Adrenal gland (tissue), 12 donors: ENCODE data around the gene NEK7. TPM values are rescaled to one million over a fixed set of nuclear protein-coding genes. Genes with fewer than 3 reads are reported as not detected.

Source experiments
- DNase-seq, 7 donors: peaks; one replicate each; pipeline ENCODE4 v3.0.0-alpha.2; 2019 to 2020
- H3K27ac ChIP-seq, 5 donors: fragments of 200-600 bp; sonication (generic) in 4 of 5; 1 replicate in 3 of 5; 2 replicates in 2 of 5; pipeline versions ENCODE4 v1.5.1 to v1.8.0; 2016 to 2020; ENCODE audit warnings: mild to moderate bottlenecking in 1 of 5
- H3K27me3 ChIP-seq: fragments of 200-600 bp; 2 replicates; pipeline ENCODE4 v1.8.0; 2021
- H3K36me3 ChIP-seq, 2 donors: fragments of 200-600 bp; replicated peaks in 1 of 2; 1 replicate in 1 of 2; 2 replicates in 1 of 2; pipeline versions ENCODE4 v1.5.1 to v1.8.0; 2018 to 2022
- H3K4me1 ChIP-seq, 2 donors: fragments of 200-600 bp; replicated peaks in 1 of 2; 1 replicate in 1 of 2; 2 replicates in 1 of 2; pipeline versions ENCODE4 v1.5.1 to v1.8.0; 2018 to 2021
- H3K4me3 ChIP-seq, 4 donors: fragments of 200-600 bp; sonication (generic) in 3 of 4; one replicate each; pipeline ENCODE4 v1.5.1; 2016 to 2018
- H3K9me3 ChIP-seq, 3 donors: fragments of 200-600 bp; sonication (generic) in 1 of 3; replicated peaks in 1 of 3; 1 replicate in 2 of 3; 2 replicates in 1 of 3; pipeline versions ENCODE4 v1.5.1 to v1.8.0; 2016 to 2021
- CTCF ChIP-seq, 6 experiments: fragments of 450-650 bp in 4 of 6; fragments of 200-600 bp in 2 of 6; sonication (generic) in 1 of 6; IDR thresholded peaks; 1 replicate in 5 of 6; 2 replicates in 1 of 6; pipeline versions ENCODE4 v1.5.1 to v1.8.0; 2016 to 2021; ENCODE audit warnings: antibody characterized with exemption in 6 of 6, mild to moderate bottlenecking in 2 of 6, moderate library complexity in 1 of 6
- POLR2A ChIP-seq, 2 donors: fragments of 450-650 bp; IDR thresholded peaks; one replicate each; pipeline ENCODE4 v1.6.1; 2017; ENCODE audit warnings: antibody characterized with exemption in 2 of 2, mild to moderate bottlenecking in 2 of 2, moderate library complexity in 1 of 2
- WGBS, 4 donors: extraction: QIAGEN DNeasy Blood & Tissue Kit in 2 of 4; methylation state at CpG; one replicate each; pipeline versions ENCODE4 v1.1.5 to v1.1.7; 2013 to 2017; 5-methylcytosine and 5-hydroxymethylcytosine counted together
- intact Hi-C, 2 donors: fragments of 100-400 bp; cut with DNase I; formaldehyde crosslinking; loops; one replicate each; pipeline versions ENCODE4 v1.14.1 to v1.15.0; 2022 to 2023
- polyA plus RNA-seq, 3 donors: library from polyadenylated mRNA; stranded (reverse); fragments of 200-250 nt in 2 of 3; fragments of 350-450 nt in 1 of 3; fragmentation: Illumina TruSeq in 1 of 3; extraction: RNeasy Lipid Tissue Mini Kit (QIAGEN cat#74804) in 1 of 3; gene quantifications; one replicate each; pipeline ENCODE4 v1.2.3, GENCODE V29; 2013 to 2014
- total RNA-seq, 9 donors: library from RNA; depleted of rRNA in 4 of 9; stranded (reverse); fragments of >200 nt in 4 of 9; fragments of 120-200 nt in 1 of 9; fragmentation: NEBNext Ultra II Directional in 1 of 9; extraction: Animal tissue kit (Norgen Biotek cat#: 25700) in 1 of 9; gene quantifications; one replicate each; pipeline versions ENCODE4 v1.1.0 to v1.2.4, GENCODE V29; 2013 to 2023
- donor health status: healthy with polysubstance abuse.
- donor health status: Bipolar disorder and iron deficiency.
- donor health status: DM: yes; HTN: yes; CAD: no.
- donor health status: DM: no; HTN: no; CAD: no.
- donor health status: DM: no; HTN: no; CAD: no.
- donor health status: DM: yes; HTN: yes; CAD: no.

Gene NEK7
- total and polyA plus RNA-seq, 12 donors, result 34.0 to 270 (median 148) TPM

GRCh38 chr1:198367296-198367695 lies 210.5 kb downstream of the NEK7 start:
- H3K9me3 ChIP-seq, result no peaks in the 10 kb centered on the region
- no peak for DNase-seq
- H3K36me3 ChIP-seq, result no peaks in the 10 kb centered on the region
- no peak overlapping the region for H3K4me3 ChIP-seq
- TF ChIP-seq CTCF (IDR thresholded peaks at IDR 0.05), result no peak
- TF ChIP-seq POLR2A (IDR thresholded peaks at IDR 0.05), result no peak
- no peaks in the 10 kb centered on the region for H3K27me3 ChIP-seq
- intact Hi-C loops, result loop anchor here in 1 of 2 donors (10.0 kb wide), 1 partner anchor 212 kb away; the partner anchor contains the start of gene NEK7
- 50 to 93% (median 87%) methylated on average over 1 of the region's 1 CpG for WGBS, 4 donors
- H3K4me1 ChIP-seq, result no peaks in the 10 kb centered on the region
- no peak overlapping the region for H3K27ac ChIP-seq

GRCh38 chr1:198370996-198371395 lies 214.2 kb downstream of the NEK7 start:
- intact Hi-C loops, result no loop called here
- H3K9me3 ChIP-seq, result no peaks in the 10 kb centered on the region
- no peak overlapping the region for H3K4me3 ChIP-seq
- no peak for DNase-seq
- no peaks in the 10 kb centered on the region for H3K27me3 ChIP-seq
- 31 to 60% (median 56%) methylated on average over 1 of the region's 1 CpG for WGBS, 4 donors
- TF ChIP-seq CTCF (IDR thresholded peaks at IDR 0.05), result no peak
- no peak for TF ChIP-seq POLR2A (IDR thresholded peaks at IDR 0.05)
- no peaks in the 10 kb centered on the region for H3K4me1 ChIP-seq
- no peaks in the 10 kb centered on the region for H3K36me3 ChIP-seq
- H3K27ac ChIP-seq, result no peak overlapping the region

Other genes starting within 250 kb of the NEK7 start
- under 1 TPM in 4 of 9 donors, not detected in 5; under 0.01 to 0.14 (median 0.07) TPM for gene LHX9, start 239.6 kb upstream of the NEK7 start, total RNA-seq
- under 1 TPM; 0.03 to 0.16 (median 0.13) TPM for gene LHX9, start 239.6 kb upstream of the NEK7 start, polyA plus RNA-seq